Stomach smooth muscle (tissue), 2 donors: Measurements from ENCODE around the gene LETM1.

Experiments
- H3K27ac ChIP-seq: one replicate; pipeline ENCODE4 v1.7.0; 2013; ENCODE audit warnings: mild to moderate bottlenecking, low read length, inconsistent platforms
- H3K27me3 ChIP-seq, 2 donors: one replicate each; pipeline ENCODE4 v1.7.0; 2013; ENCODE audit warnings: low read length in 2 of 2; ENCODE audit not compliant: insufficient read depth in 2 of 2, control insufficient read depth in 1 of 2
- H3K36me3 ChIP-seq, 2 donors: one replicate each; pipeline ENCODE4 v1.7.0; 2013; ENCODE audit warnings: low read length in 2 of 2; ENCODE audit not compliant: control insufficient read depth in 2 of 2, insufficient read depth in 2 of 2
- H3K4me1 ChIP-seq: one replicate; pipeline ENCODE4 v1.7.0; 2013; ENCODE audit warnings: low read length; ENCODE audit not compliant: control insufficient read depth, insufficient read depth
- H3K4me3 ChIP-seq, 2 donors: one replicate each; pipeline ENCODE4 v1.7.0; 2013; ENCODE audit warnings: low read length in 2 of 2
- H3K9ac ChIP-seq, 2 donors: one replicate each; pipeline ENCODE4 v1.7.0; 2013; ENCODE audit warnings: low read length in 2 of 2, mild to moderate bottlenecking in 1 of 2
- H3K9me3 ChIP-seq, 2 donors: one replicate each; pipeline ENCODE4 v1.7.0; 2013; ENCODE audit warnings: low read length in 2 of 2; ENCODE audit not compliant: control insufficient read depth in 2 of 2
- donor health status: healthy.
- donor health status: Pancreatic carcinoma.

Gene LETM1

DNA sequence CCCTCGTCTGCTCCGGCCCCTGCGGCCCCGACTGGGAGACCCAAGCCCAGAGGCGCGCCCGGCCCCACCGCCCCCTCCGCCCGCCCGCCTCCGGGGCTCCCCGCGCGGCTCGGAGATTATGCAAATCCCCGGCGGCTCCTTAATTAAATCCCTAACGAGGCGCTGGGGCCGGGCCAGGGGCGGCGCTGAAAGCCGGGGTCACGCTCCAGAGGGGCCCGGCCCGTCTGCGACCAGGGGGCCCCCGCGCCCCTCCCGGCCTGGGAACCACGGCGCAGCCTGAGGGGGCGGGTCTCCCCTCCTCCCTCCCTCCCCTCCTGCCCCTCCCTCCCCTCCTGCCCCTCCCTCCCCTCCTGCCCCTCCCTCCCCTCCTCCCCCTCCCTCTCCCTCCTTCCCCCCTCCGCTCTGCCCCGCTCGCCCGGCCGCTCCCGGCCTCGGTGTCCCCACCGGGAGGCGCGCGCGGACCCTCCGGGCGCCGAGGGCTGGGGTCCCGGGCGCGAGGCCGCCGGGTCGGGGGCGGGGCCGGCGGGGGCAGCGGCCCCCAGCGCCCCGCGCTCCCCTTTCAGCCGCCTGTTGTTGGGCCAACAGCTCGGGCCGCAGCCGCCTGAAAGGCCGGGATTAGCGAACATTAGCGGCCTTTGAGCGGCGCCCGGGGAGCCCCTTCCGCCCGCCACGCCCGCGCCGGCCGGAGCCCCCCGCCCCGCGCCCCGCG lies 88.7 kb downstream of the LETM1 start:
- Histone ChIP-seq H3K4me3 (no peak overlapping the region), H3K9me3 (no peaks in the 10 kb centered on the region), H3K4me1 (peaks cover 6% of the 10 kb centered on the region), H3K27me3 (peaks cover 8 to 18% of the 10 kb centered on the region in 2 donors), H3K36me3 (no peaks in the 10 kb centered on the region), H3K27ac (no peak overlapping the region), H3K9ac (no peak overlapping the region)

- Histone ChIP-seq H3K27ac (no peak overlapping the region), H3K4me3 (no peak overlapping the region), H3K36me3 (no peaks in the 10 kb centered on the region), H3K4me1 (peaks cover 6% of the 10 kb centered on the region), H3K9me3 (no peaks in the 10 kb centered on the region), H3K9ac (no peak overlapping the region), H3K27me3 (peaks cover 8 to 12% of the 10 kb centered on the region in 2 donors)
These were observed 89.6 kb downstream of the LETM1 start for GRCh38 chr4:1766106-1767060.

GRCh38 chr4:1765409-1766072 lies 90.4 kb downstream of the LETM1 start:
- no peak overlapping the region for H3K27ac ChIP-seq
- H3K9ac ChIP-seq = no peak overlapping the region
- peaks cover 8 to 11% of the 10 kb centered on the region in 2 donors for H3K27me3 ChIP-seq
- H3K4me3 ChIP-seq = no peak overlapping the region
- peaks cover 6% of the 10 kb centered on the region for H3K4me1 ChIP-seq
- no peaks in the 10 kb centered on the region for H3K9me3 ChIP-seq
- H3K36me3 ChIP-seq = no peaks in the 10 kb centered on the region

DNA sequence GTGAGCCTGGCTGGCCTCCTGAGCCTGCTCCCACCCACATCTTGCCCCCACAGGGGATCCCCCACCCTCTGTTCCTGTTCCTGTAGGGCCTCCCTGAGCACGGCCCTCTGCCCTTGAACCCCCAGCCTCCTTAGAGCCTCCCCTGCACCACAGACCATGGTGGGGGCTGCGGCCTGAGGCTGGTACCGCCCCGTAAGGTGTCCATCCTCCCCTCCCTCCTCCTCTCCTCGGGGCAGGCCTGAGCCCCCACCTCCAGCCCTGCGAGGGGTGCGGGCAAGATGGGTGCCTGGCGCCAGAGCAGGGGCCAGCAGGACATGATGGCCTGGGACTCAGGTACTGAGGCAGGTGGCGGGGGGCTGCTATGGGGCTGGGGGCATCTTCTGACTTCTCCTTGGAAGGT lies 91.3 kb downstream of the LETM1 start:
- Histone ChIP-seq H3K9me3 (no peaks in the 10 kb centered on the region), H3K27ac (no peak overlapping the region), H3K27me3 (peaks cover 6% of the 10 kb centered on the region in 2 donors), H3K36me3 (no peaks in the 10 kb centered on the region), H3K4me3 (no peak overlapping the region), H3K4me1 (peaks cover 6% of the 10 kb centered on the region), H3K9ac (no peak overlapping the region)

GRCh38 chr4:1763550-1764080 lies 92.3 kb downstream of the LETM1 start:
- peak overlapping the region in 1 of 2 donors; percentile 52 for H3K4me3 ChIP-seq
- H3K4me1 ChIP-seq = peaks cover 6% of the 10 kb centered on the region
- H3K9ac ChIP-seq = no peak overlapping the region

DNA sequence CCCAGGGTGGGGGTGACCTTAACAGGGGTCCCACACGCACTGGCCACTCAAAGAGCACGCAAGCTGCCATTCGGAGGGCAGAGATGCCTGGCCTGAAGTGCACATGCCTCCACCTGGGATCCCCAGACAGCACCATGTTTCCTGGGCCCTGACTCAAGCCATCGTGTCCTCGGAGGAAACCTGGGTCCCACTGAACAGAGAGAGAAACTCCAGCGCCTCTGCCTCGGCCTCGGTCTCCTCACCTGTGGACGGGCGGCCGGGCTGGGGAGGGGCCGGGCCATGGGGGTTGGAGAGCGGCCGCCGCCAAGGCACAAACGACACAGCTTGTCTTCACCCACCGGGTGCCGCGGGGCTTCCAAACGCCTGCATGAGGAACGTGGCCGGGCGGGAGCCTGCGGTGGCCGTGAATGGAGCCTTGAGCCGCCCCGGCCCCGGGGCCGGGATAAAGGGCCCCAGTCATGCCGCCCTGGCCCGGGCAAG lies 92.8 kb downstream of the LETM1 start:
- H3K36me3 ChIP-seq = no peaks in the 10 kb centered on the region
- no peaks in the 10 kb centered on the region for H3K9me3 ChIP-seq
- peaks cover 3% of the 10 kb centered on the region in 2 donors for H3K27me3 ChIP-seq
- peak overlapping the region in 1 of 2 donors; percentile 52 for H3K4me3 ChIP-seq
- H3K27ac ChIP-seq = no peak overlapping the region
- H3K9ac ChIP-seq = no peak overlapping the region
- peaks cover 6% of the 10 kb centered on the region for H3K4me1 ChIP-seq

More at GRCh38 chr4:1763550-1764080, 92.3 kb downstream of the LETM1 start:
- peaks cover 6% of the 10 kb centered on the region in 2 donors for H3K27me3 ChIP-seq
- no peaks in the 10 kb centered on the region for H3K9me3 ChIP-seq
- H3K36me3 ChIP-seq = no peaks in the 10 kb centered on the region
- no peak overlapping the region for H3K27ac ChIP-seq

DNA sequence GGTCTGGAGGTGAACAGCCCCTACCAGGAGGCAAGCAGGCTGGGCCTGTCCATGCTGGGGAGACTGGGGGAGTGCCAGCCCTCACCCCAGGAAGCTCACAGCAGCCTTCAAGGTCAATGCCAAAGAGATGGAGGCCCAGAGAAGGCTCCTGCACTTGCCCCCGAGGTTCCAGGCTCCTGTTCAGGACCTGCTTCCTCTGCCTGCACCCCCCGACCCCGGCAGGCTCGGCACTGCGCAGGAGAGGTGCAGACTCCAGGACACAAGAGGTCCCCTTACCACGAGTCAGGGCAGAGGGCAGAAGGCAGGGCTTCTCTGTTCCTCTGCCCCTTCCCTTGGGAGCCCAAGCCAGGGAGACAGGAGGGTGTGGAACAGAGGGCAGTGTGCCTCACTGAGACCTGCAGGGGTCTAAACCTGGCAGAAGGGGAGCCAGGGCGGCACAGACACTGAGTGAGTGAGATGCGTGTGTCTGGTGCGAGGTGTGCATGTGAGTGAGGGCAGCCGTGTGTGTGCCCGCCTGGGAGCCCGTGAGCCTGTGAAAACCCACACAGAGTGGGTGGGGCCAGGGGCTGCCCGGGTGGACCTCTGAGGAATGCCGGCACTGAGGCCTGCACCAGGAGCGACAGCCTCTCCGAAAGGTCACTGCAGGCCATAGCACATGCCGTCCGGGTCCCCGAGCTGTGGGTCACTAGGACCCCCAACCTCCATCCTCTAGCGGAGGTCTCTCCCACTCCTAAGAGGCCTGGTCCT lies 93.5 kb downstream of the LETM1 start:
- Histone ChIP-seq H3K9me3 (no peaks in the 10 kb centered on the region), H3K9ac (no peak overlapping the region), H3K27ac (no peak overlapping the region), H3K27me3 (no peaks in the 10 kb centered on the region), H3K4me1 (peaks cover 6% of the 10 kb centered on the region), H3K4me3 (no peak overlapping the region), H3K36me3 (no peaks in the 10 kb centered on the region)
